ENCODE data around the gene KRTAP9-1. TPM values are rescaled to one million over a fixed set of nuclear protein-coding genes. Genes with fewer than 3 reads are reported as not detected.

The KRTAP9-1 gene
- total RNA-seq, 1 experiment from 2014 or later: not detected

- Mint-ChIP-seq H3K27me3 (ENCODE audit: low read depth) (no peaks in the 10 kb centered on the region), H3K9me3 (no peaks in the 10 kb centered on the region), H3K4me3 (no peak overlapping the region), H3K27ac (no peak overlapping the region), H3K4me1 (no peaks in the 10 kb centered on the region; the same call in none of the 2 replicates), H3K36me3 (no peaks in the 10 kb centered on the region)
- no peak for DNase-seq (ENCODE audit: low spot score)
- POLR2A ChIA-PET: no interaction called here
- ATAC-seq: no peak
- no peak for TF ChIP-seq IRF1 (CRISPR knock-in tag; IDR thresholded peaks at IDR 0.05)
- TF ChIP-seq SOX15 (CRISPR knock-in tag; IDR thresholded peaks at IDR 0.05): no peak
- TF ChIP-seq, protein P1, sequence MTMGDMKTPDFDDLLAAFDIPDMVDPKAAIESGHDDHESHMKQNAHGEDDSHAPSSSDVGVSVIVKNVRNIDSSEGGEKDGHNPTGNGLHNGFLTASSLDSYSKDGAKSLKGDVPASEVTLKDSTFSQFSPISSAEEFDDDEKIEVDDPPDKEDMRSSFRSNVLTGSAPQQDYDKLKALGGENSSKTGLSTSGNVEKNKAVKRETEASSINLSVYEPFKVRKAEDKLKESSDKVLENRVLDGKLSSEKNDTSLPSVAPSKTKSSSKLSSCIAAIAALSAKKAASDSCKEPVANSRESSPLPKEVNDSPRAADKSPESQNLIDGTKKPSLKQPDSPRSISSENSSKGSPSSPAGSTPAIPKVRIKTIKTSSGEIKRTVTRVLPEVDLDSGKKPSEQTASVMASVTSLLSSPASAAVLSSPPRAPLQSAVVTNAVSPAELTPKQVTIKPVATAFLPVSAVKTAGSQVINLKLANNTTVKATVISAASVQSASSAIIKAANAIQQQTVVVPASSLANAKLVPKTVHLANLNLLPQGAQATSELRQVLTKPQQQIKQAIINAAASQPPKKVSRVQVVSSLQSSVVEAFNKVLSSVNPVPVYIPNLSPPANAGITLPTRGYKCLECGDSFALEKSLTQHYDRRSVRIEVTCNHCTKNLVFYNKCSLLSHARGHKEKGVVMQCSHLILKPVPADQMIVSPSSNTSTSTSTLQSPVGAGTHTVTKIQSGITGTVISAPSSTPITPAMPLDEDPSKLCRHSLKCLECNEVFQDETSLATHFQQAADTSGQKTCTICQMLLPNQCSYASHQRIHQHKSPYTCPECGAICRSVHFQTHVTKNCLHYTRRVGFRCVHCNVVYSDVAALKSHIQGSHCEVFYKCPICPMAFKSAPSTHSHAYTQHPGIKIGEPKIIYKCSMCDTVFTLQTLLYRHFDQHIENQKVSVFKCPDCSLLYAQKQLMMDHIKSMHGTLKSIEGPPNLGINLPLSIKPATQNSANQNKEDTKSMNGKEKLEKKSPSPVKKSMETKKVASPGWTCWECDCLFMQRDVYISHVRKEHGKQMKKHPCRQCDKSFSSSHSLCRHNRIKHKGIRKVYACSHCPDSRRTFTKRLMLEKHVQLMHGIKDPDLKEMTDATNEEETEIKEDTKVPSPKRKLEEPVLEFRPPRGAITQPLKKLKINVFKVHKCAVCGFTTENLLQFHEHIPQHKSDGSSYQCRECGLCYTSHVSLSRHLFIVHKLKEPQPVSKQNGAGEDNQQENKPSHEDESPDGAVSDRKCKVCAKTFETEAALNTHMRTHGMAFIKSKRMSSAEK (CRISPR knock-in tag; IDR thresholded peaks at IDR 0.05; ENCODE audit: borderline replicate concordance): no peak
- TF ChIP-seq KAT7 (CRISPR knock-in tag; IDR thresholded peaks at IDR 0.05; ENCODE audit: borderline replicate concordance): no peak
- TF ChIP-seq JUN (CRISPR knock-in tag; IDR thresholded peaks at IDR 0.05): no peak
- no peak for TF ChIP-seq ZNF138 (CRISPR knock-in tag; conservative IDR thresholded peaks at IDR 0.05)
- TF ChIP-seq, protein P2, sequence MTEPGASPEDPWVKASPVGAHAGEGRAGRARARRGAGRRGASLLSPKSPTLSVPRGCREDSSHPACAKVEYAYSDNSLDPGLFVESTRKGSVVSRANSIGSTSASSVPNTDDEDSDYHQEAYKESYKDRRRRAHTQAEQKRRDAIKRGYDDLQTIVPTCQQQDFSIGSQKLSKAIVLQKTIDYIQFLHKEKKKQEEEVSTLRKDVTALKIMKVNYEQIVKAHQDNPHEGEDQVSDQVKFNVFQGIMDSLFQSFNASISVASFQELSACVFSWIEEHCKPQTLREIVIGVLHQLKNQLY (CRISPR knock-in tag; IDR thresholded peaks at IDR 0.05): no peak
- no peak for TF ChIP-seq CREB1 (CRISPR knock-in tag; IDR thresholded peaks at IDR 0.05)
- no peak for TF ChIP-seq ZNF219 (CRISPR knock-in tag; IDR thresholded peaks at IDR 0.05; ENCODE audit: borderline replicate concordance)
- no peak for TF ChIP-seq PRRX2 (CRISPR knock-in tag; IDR thresholded peaks at IDR 0.05)
- no peak for TF ChIP-seq FOXP1 (CRISPR knock-in tag; IDR thresholded peaks at IDR 0.05; ENCODE audit: borderline replicate concordance)
- TF ChIP-seq FOXK1 (CRISPR knock-in tag; IDR thresholded peaks at IDR 0.05): no peak
- no peak for TF ChIP-seq ETV6 (CRISPR knock-in tag; IDR thresholded peaks at IDR 0.05)
- no peak for TF ChIP-seq GTF2I (CRISPR knock-in tag; conservative IDR thresholded peaks at IDR 0.05)
- TF ChIP-seq, protein P3, sequence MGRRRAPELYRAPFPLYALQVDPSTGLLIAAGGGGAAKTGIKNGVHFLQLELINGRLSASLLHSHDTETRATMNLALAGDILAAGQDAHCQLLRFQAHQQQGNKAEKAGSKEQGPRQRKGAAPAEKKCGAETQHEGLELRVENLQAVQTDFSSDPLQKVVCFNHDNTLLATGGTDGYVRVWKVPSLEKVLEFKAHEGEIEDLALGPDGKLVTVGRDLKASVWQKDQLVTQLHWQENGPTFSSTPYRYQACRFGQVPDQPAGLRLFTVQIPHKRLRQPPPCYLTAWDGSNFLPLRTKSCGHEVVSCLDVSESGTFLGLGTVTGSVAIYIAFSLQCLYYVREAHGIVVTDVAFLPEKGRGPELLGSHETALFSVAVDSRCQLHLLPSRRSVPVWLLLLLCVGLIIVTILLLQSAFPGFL (CRISPR knock-in tag; IDR thresholded peaks at IDR 0.05; ENCODE audit: borderline replicate concordance): no peak
- TF ChIP-seq, protein P4, sequence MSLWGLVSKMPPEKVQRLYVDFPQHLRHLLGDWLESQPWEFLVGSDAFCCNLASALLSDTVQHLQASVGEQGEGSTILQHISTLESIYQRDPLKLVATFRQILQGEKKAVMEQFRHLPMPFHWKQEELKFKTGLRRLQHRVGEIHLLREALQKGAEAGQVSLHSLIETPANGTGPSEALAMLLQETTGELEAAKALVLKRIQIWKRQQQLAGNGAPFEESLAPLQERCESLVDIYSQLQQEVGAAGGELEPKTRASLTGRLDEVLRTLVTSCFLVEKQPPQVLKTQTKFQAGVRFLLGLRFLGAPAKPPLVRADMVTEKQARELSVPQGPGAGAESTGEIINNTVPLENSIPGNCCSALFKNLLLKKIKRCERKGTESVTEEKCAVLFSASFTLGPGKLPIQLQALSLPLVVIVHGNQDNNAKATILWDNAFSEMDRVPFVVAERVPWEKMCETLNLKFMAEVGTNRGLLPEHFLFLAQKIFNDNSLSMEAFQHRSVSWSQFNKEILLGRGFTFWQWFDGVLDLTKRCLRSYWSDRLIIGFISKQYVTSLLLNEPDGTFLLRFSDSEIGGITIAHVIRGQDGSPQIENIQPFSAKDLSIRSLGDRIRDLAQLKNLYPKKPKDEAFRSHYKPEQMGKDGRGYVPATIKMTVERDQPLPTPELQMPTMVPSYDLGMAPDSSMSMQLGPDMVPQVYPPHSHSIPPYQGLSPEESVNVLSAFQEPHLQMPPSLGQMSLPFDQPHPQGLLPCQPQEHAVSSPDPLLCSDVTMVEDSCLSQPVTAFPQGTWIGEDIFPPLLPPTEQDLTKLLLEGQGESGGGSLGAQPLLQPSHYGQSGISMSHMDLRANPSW (CRISPR knock-in tag; conservative IDR thresholded peaks at IDR 0.05; ENCODE audit: low read depth): no peak
- TF ChIP-seq USF2 (CRISPR knock-in tag; IDR thresholded peaks at IDR 0.05): no peak
- TF ChIP-seq NR1H2 (CRISPR knock-in tag; IDR thresholded peaks at IDR 0.05): no peak
- CTCF ChIA-PET: no interaction called here
These were observed 17.8 kb upstream of the KRTAP9-1 start for GRCh38 chr17:41171886-41172285.

Measured in WTC11 (cell line).